ENCODE results near the gene YIF1B.

The YIF1B gene

GRCh38 chr19:38318660-38319059 lies 2.9 kb upstream of the YIF1B start:
- H3K9me3 Mint-ChIP-seq (ENCODE audit: low read depth): no peaks in the 10 kb centered on the region
- peak overlapping the region; percentile 57 for H3K4me3 Mint-ChIP-seq
- H3K27ac Mint-ChIP-seq: no peak overlapping the region
- peaks cover 2% of the 10 kb centered on the region for H3K36me3 Mint-ChIP-seq
- no peaks in the 10 kb centered on the region for H3K27me3 Mint-ChIP-seq
- H3K4me1 Mint-ChIP-seq (ENCODE audit: low read depth): peaks cover 39% of the 10 kb centered on the region

GRCh38 chr19:38317104-38317612 lies 1.4 kb upstream of the YIF1B start:
- Mint-ChIP-seq H3K27ac (peak overlapping the region; percentile 83), H3K4me3 (peak overlapping the region; percentile 93), H3K9me3 (ENCODE audit: low read depth) (no peaks in the 10 kb centered on the region), H3K4me1 (ENCODE audit: low read depth) (peaks cover 38% of the 10 kb centered on the region), H3K27me3 (no peaks in the 10 kb centered on the region), H3K36me3 (peaks cover 1% of the 10 kb centered on the region)

- Mint-ChIP-seq H3K36me3 (no peaks in the 10 kb centered on the region), H3K9me3 (ENCODE audit: low read depth) (no peaks in the 10 kb centered on the region), H3K4me1 (ENCODE audit: low read depth) (peaks cover 32% of the 10 kb centered on the region), H3K27me3 (no peaks in the 10 kb centered on the region), H3K4me3 (peak overlapping the region; percentile 93), H3K27ac (peak overlapping the region; percentile 88)
Observed at GRCh38 chr19:38316477-38317067, 825 bp upstream of the YIF1B start.

- Mint-ChIP-seq H3K4me1 (ENCODE audit: low read depth) (peaks cover 4% of the 10 kb centered on the region), H3K9me3 (ENCODE audit: low read depth) (no peaks in the 10 kb centered on the region), H3K27ac (no peak overlapping the region)
Observed at GRCh38 chr19:38310986-38311385, 4.8 kb downstream of the YIF1B start.

GRCh38 chr19:38310279-38310670 lies 5.5 kb downstream of the YIF1B start:
- Mint-ChIP-seq H3K9me3 (ENCODE audit: low read depth) (no peaks in the 10 kb centered on the region), H3K36me3 (peaks cover 3% of the 10 kb centered on the region), H3K27me3 (no peaks in the 10 kb centered on the region), H3K27ac (no peak overlapping the region), H3K4me3 (no peak overlapping the region), H3K4me1 (ENCODE audit: low read depth) (peaks cover 4% of the 10 kb centered on the region)

More at GRCh38 chr19:38310986-38311385, 4.8 kb downstream of the YIF1B start:
- H3K36me3 Mint-ChIP-seq: peaks cover 3% of the 10 kb centered on the region
- H3K4me3 Mint-ChIP-seq: no peak overlapping the region
- no peaks in the 10 kb centered on the region for H3K27me3 Mint-ChIP-seq

GRCh38 chr19:38309615-38310278 lies 6.0 kb downstream of the YIF1B start:
- no peaks in the 10 kb centered on the region for H3K9me3 Mint-ChIP-seq (ENCODE audit: low read depth)
- peaks cover 3% of the 10 kb centered on the region for H3K36me3 Mint-ChIP-seq
- no peaks in the 10 kb centered on the region for H3K27me3 Mint-ChIP-seq
- H3K27ac Mint-ChIP-seq: no peak overlapping the region
- no peak overlapping the region for H3K4me3 Mint-ChIP-seq
- H3K4me1 Mint-ChIP-seq (ENCODE audit: low read depth): peaks cover 2% of the 10 kb centered on the region

GRCh38 chr19:38308926-38309614 lies 6.7 kb downstream of the YIF1B start:
- H3K27ac Mint-ChIP-seq: no peak overlapping the region
- H3K9me3 Mint-ChIP-seq (ENCODE audit: low read depth): no peaks in the 10 kb centered on the region
- peaks cover 3% of the 10 kb centered on the region for H3K36me3 Mint-ChIP-seq
- H3K27me3 Mint-ChIP-seq: no peaks in the 10 kb centered on the region
- no peak overlapping the region for H3K4me3 Mint-ChIP-seq
- H3K4me1 Mint-ChIP-seq (ENCODE audit: low read depth): peaks cover 2% of the 10 kb centered on the region

- Mint-ChIP-seq H3K27me3 (no peaks in the 10 kb centered on the region), H3K4me3 (no peak overlapping the region), H3K27ac (no peak overlapping the region), H3K36me3 (peaks cover 3% of the 10 kb centered on the region), H3K4me1 (ENCODE audit: low read depth) (peaks cover 2% of the 10 kb centered on the region), H3K9me3 (ENCODE audit: low read depth) (no peaks in the 10 kb centered on the region)
Observed at GRCh38 chr19:38308006-38308766, 7.6 kb downstream of the YIF1B start.

GRCh38 chr19:38307597-38307996 lies 8.2 kb downstream of the YIF1B start:
- H3K4me3 Mint-ChIP-seq: no peak overlapping the region
- H3K27ac Mint-ChIP-seq: no peak overlapping the region
- peaks cover 5% of the 10 kb centered on the region for H3K36me3 Mint-ChIP-seq

GRCh38 chr19:38307076-38307475 lies 8.7 kb downstream of the YIF1B start:
- Mint-ChIP-seq H3K36me3 (peaks cover 5% of the 10 kb centered on the region), H3K4me3 (no peak overlapping the region), H3K27me3 (no peaks in the 10 kb centered on the region), H3K9me3 (ENCODE audit: low read depth) (no peaks in the 10 kb centered on the region), H3K4me1 (ENCODE audit: low read depth) (peaks cover 2% of the 10 kb centered on the region), H3K27ac (no peak overlapping the region)

More at GRCh38 chr19:38307597-38307996, 8.2 kb downstream of the YIF1B start:
- H3K4me1 Mint-ChIP-seq (ENCODE audit: low read depth): peaks cover 2% of the 10 kb centered on the region
- H3K27me3 Mint-ChIP-seq: no peaks in the 10 kb centered on the region
- H3K9me3 Mint-ChIP-seq (ENCODE audit: low read depth): no peaks in the 10 kb centered on the region

- H3K4me1 Mint-ChIP-seq (ENCODE audit: low read depth): peaks cover 2% of the 10 kb centered on the region
- no peaks in the 10 kb centered on the region for H3K9me3 Mint-ChIP-seq (ENCODE audit: low read depth)
- H3K36me3 Mint-ChIP-seq: peaks cover 5% of the 10 kb centered on the region
- no peaks in the 10 kb centered on the region for H3K27me3 Mint-ChIP-seq
- no peak overlapping the region for H3K4me3 Mint-ChIP-seq
- H3K27ac Mint-ChIP-seq: no peak overlapping the region
Observed at GRCh38 chr19:38306236-38306635, 9.5 kb downstream of the YIF1B start.

- Mint-ChIP-seq H3K36me3 (peaks cover 2% of the 10 kb centered on the region), H3K4me1 (ENCODE audit: low read depth) (no peaks in the 10 kb centered on the region), H3K27ac (no peak overlapping the region), H3K4me3 (no peak overlapping the region), H3K27me3 (no peaks in the 10 kb centered on the region), H3K9me3 (ENCODE audit: low read depth) (no peaks in the 10 kb centered on the region)
Observed at GRCh38 chr19:38304866-38305429, 10.8 kb downstream of the YIF1B start.

GRCh38 chr19:38304352-38304865 lies 11.3 kb downstream of the YIF1B start:
- Mint-ChIP-seq H3K27ac (no peak overlapping the region), H3K36me3 (peaks cover 2% of the 10 kb centered on the region), H3K4me1 (ENCODE audit: low read depth) (no peaks in the 10 kb centered on the region), H3K27me3 (no peaks in the 10 kb centered on the region), H3K9me3 (ENCODE audit: low read depth) (no peaks in the 10 kb centered on the region), H3K4me3 (no peak overlapping the region)

Measured in activated naive CD8-positive, alpha-beta T cell (primary cell).